Neural cell (in vitro differentiated cells): ENCODE data around the gene INTS12. TPM values are rescaled to one million over a fixed set of nuclear protein-coding genes. Genes with fewer than 3 reads are reported as not detected.

ENCODE experiments used
- H2AFZ ChIP-seq: fragments of 200-600, 300-800 bp; sonication (generic), shearing (Covaris generic); 2 replicates; pipeline ENCODE4 v1.6.0; 2014; ENCODE audit warnings: low read depth, mild to moderate bottlenecking, antibody characterized with exemption, low read length, moderate library complexity
- H3F3A ChIP-seq: fragments of 200-600 bp; shearing (Covaris generic); 2 replicates; pipeline ENCODE4 v1.6.1; 2016; ENCODE audit warnings: mild to moderate bottlenecking, moderate library complexity, mixed read lengths, antibody characterized with exemption, low read length; ENCODE audit not compliant: insufficient read depth, poor library complexity, severe bottlenecking
- H3K27ac ChIP-seq: fragments of 200-600, 300-800 bp; sonication (generic), shearing (Covaris generic); 2 replicates; pipeline ENCODE4 v1.5.1; 2014; ENCODE audit warnings: mild to moderate bottlenecking, low read length, moderate library complexity
- H3K27me3 ChIP-seq: fragments of 300-800, 200-600 bp; sonication (generic), shearing (Covaris generic); 2 replicates; pipeline ENCODE4 v1.6.0; 2014; ENCODE audit warnings: mild to moderate bottlenecking, low read depth, low read length, moderate library complexity; ENCODE audit not compliant: insufficient read depth
- H3K36me3 ChIP-seq: fragments of 300-800, 200-600 bp; sonication (generic), shearing (Covaris generic); 2 replicates; pipeline ENCODE4 v1.5.1; 2014; ENCODE audit warnings: mild to moderate bottlenecking, antibody characterized with exemption, low read length, moderate library complexity; ENCODE audit not compliant: insufficient read depth
- H3K4me2 ChIP-seq: fragments of 300-800, 200-600 bp; sonication (generic), shearing (Covaris generic); 2 replicates; pipeline ENCODE4 v1.6.0; 2014; ENCODE audit warnings: mild to moderate bottlenecking, low read length
- H3K4me3 ChIP-seq: fragments of 300-800, 200-600 bp; sonication (generic), shearing (Covaris generic); 2 replicates; pipeline ENCODE4 v1.5.1; 2014; ENCODE audit warnings: mild to moderate bottlenecking, low read length, moderate library complexity
- H3K79me2 ChIP-seq: fragments of 200-600 bp; shearing (Covaris generic); replicated peaks from 2 replicates; pipeline ENCODE4 v1.6.0; 2014; ENCODE audit warnings: mild to moderate bottlenecking, low read length, moderate library complexity; ENCODE audit not compliant: insufficient read depth
- H3K9ac ChIP-seq: fragments of 300-800, 200-600 bp; sonication (generic), shearing (Covaris generic); 2 replicates; pipeline ENCODE4 v1.6.1; 2016; ENCODE audit warnings: mild to moderate bottlenecking, low read length, mixed read lengths
- H3K9me2 ChIP-seq: fragments of 200-600 bp; shearing (Covaris generic); 2 replicates; pipeline ENCODE4 v1.6.1; 2016; ENCODE audit warnings: mild to moderate bottlenecking, low read length, mixed read lengths; ENCODE audit not compliant: insufficient read depth
- H3K9me3 ChIP-seq: fragments of 200-600, 300-800 bp; sonication (generic), shearing (Covaris generic); 2 replicates; pipeline ENCODE4 v1.6.1; 2016; ENCODE audit warnings: mild to moderate bottlenecking, mixed run types, low read length, moderate library complexity, mixed read lengths
- H4K20me1 ChIP-seq: fragments of 200-600 bp; shearing (Covaris generic); 2 replicates; pipeline ENCODE4 v1.6.1; 2016; ENCODE audit warnings: mild to moderate bottlenecking, mixed run types; ENCODE audit not compliant: insufficient read depth
- EP300 ChIP-seq: fragments of 450-650 bp; conservative IDR thresholded peaks from 2 replicates; pipeline ENCODE4 v1.6.1; 2014; ENCODE audit warnings: antibody characterized with exemption, mild to moderate bottlenecking, moderate library complexity; ENCODE audit not compliant: poor library complexity, severe bottlenecking
- EZH2 ChIP-seq: fragments of 200-600, 300-800 bp; shearing (Covaris generic), sonication (generic); IDR thresholded peaks from 2 replicates; pipeline ENCODE4 v1.6.1; 2014; ENCODE audit warnings: antibody characterized with exemption, low read length, borderline replicate concordance, mild to moderate bottlenecking; ENCODE audit not compliant: insufficient read depth, poor library complexity, severe bottlenecking
- MXI1 ChIP-seq: fragments of 450-650 bp; conservative IDR thresholded peaks from 2 replicates; pipeline ENCODE4 v1.6.1; 2014; ENCODE audit warnings: antibody characterized with exemption, mild to moderate bottlenecking; ENCODE audit not compliant: poor library complexity, severe bottlenecking
- POLR2AphosphoS5 ChIP-seq: IDR thresholded peaks from 2 replicates; pipeline ENCODE4 v1.6.1; 2012
- RAD21 ChIP-seq: fragments of 450-650 bp; conservative IDR thresholded peaks from 2 replicates; pipeline ENCODE4 v1.6.1; 2014; ENCODE audit warnings: antibody characterized with exemption, mild to moderate bottlenecking, moderate library complexity
- SMC3 ChIP-seq: fragments of 450-650 bp; conservative IDR thresholded peaks from 2 replicates; pipeline ENCODE4 v1.6.1; 2014; ENCODE audit warnings: antibody characterized with exemption, mild to moderate bottlenecking, moderate library complexity; ENCODE audit not compliant: poor library complexity
- TAF1 ChIP-seq: IDR thresholded peaks from 2 replicates; pipeline ENCODE4 v1.6.1; 2012; ENCODE audit warnings: low read depth
- polyA plus RNA-seq: library from polyadenylated mRNA; depleted of rRNA; stranded (reverse); fragments of >200 nt; gene quantifications from 2 replicates; pipeline ENCODE4 v1.2.3, GENCODE V29; 2014
- TF ChIP-seq, protein P1 (sequence below): fragments of 450-650 bp; IDR thresholded peaks from 2 replicates; pipeline ENCODE4 v1.5.1; 2014; ENCODE audit warnings: antibody characterized with exemption, mild to moderate bottlenecking, moderate library complexity; ENCODE audit not compliant: poor library complexity, severe bottlenecking
- TF ChIP-seq, protein P2 (sequence below): IDR thresholded peaks from 2 replicates; pipeline ENCODE4 v1.6.1; 2012; ENCODE audit warnings: borderline replicate concordance

Gene INTS12
- polyA plus RNA-seq, 1 donor from 2014 or later, result 24.2 TPM

DNA sequence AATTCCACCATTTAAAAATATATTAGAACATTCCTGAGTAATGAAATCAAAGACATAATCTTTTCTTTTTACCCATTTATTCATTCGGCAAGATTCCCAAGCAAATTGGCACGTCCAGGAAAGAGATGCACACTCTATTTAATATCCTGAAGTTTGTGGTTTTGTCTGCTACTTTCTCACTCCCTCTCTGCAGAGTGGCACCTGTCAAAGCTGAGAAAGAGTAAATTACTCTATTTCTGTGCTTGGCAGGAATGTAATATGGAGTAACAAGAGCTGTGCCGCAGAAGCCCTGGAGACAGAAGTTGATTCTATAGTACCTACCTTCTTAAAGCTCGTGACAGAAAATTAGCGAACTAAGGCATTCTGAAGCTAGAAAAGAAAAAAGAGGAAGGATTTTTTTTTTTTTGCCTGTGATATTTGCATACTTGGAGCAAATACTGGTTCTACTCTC lies 5.6 kb upstream of the INTS12 start:
- H3K27ac ChIP-seq, result no peak overlapping the region
- H3K9me2 ChIP-seq, result no peaks in the 10 kb centered on the region
- no peaks in the 10 kb centered on the region for H4K20me1 ChIP-seq
- no peaks in the 10 kb centered on the region for H3K36me3 ChIP-seq
- no peak overlapping the region for H2AFZ ChIP-seq
- H3K79me2 ChIP-seq, result peaks cover 42% of the 10 kb centered on the region
- H3K9me3 ChIP-seq, result no peaks in the 10 kb centered on the region
- no peaks in the 10 kb centered on the region for H3K27me3 ChIP-seq
- TF ChIP-seq EP300, result peak; percentile 91
- peak; percentile 78 for TF ChIP-seq POLR2AphosphoS5
- TF ChIP-seq SMC3, result no peak
- no peak for TF ChIP-seq MXI1
- TF ChIP-seq TAF1, result no peak
- TF ChIP-seq, protein P1, sequence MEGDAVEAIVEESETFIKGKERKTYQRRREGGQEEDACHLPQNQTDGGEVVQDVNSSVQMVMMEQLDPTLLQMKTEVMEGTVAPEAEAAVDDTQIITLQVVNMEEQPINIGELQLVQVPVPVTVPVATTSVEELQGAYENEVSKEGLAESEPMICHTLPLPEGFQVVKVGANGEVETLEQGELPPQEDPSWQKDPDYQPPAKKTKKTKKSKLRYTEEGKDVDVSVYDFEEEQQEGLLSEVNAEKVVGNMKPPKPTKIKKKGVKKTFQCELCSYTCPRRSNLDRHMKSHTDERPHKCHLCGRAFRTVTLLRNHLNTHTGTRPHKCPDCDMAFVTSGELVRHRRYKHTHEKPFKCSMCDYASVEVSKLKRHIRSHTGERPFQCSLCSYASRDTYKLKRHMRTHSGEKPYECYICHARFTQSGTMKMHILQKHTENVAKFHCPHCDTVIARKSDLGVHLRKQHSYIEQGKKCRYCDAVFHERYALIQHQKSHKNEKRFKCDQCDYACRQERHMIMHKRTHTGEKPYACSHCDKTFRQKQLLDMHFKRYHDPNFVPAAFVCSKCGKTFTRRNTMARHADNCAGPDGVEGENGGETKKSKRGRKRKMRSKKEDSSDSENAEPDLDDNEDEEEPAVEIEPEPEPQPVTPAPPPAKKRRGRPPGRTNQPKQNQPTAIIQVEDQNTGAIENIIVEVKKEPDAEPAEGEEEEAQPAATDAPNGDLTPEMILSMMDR, result no peak
- TF ChIP-seq RAD21, result no peak
- TF ChIP-seq EZH2, result no peak
- TF ChIP-seq, protein P2, sequence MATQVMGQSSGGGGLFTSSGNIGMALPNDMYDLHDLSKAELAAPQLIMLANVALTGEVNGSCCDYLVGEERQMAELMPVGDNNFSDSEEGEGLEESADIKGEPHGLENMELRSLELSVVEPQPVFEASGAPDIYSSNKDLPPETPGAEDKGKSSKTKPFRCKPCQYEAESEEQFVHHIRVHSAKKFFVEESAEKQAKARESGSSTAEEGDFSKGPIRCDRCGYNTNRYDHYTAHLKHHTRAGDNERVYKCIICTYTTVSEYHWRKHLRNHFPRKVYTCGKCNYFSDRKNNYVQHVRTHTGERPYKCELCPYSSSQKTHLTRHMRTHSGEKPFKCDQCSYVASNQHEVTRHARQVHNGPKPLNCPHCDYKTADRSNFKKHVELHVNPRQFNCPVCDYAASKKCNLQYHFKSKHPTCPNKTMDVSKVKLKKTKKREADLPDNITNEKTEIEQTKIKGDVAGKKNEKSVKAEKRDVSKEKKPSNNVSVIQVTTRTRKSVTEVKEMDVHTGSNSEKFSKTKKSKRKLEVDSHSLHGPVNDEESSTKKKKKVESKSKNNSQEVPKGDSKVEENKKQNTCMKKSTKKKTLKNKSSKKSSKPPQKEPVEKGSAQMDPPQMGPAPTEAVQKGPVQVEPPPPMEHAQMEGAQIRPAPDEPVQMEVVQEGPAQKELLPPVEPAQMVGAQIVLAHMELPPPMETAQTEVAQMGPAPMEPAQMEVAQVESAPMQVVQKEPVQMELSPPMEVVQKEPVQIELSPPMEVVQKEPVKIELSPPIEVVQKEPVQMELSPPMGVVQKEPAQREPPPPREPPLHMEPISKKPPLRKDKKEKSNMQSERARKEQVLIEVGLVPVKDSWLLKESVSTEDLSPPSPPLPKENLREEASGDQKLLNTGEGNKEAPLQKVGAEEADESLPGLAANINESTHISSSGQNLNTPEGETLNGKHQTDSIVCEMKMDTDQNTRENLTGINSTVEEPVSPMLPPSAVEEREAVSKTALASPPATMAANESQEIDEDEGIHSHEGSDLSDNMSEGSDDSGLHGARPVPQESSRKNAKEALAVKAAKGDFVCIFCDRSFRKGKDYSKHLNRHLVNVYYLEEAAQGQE, result no peak
- H3K9ac ChIP-seq, result no peak overlapping the region
- no peak overlapping the region for H3K4me2 ChIP-seq
- no peak overlapping the region for H3K4me3 ChIP-seq
- H3F3A ChIP-seq, result no peaks in the 10 kb centered on the region

DNA sequence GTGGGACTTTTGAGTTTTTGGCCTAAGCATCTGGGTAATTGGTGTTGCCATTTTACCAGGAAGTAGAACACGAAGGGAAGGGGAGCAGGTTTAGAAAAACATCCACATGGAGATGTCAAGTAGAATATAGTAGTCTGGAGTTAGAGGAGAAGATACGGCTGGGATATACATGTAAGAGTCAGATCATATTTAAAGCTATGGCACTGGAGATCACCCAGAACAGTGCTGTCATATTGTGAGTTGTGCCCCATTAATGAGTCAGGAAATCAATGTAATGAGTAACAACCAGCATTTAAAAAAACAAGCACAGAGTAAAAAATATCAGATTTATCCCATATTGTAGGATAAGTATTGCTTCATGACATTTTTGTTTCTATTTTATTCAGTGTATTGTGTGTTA lies 4.3 kb upstream of the INTS12 start:
- Histone ChIP-seq H3K36me3 (no peaks in the 10 kb centered on the region), H3K9me2 (no peaks in the 10 kb centered on the region), H4K20me1 (no peaks in the 10 kb centered on the region), H3K9ac (no peak overlapping the region), H3K27ac (no peak overlapping the region), H3K4me2 (no peak overlapping the region), H3K79me2 (peaks cover 42% of the 10 kb centered on the region), H3K4me3 (no peak overlapping the region), H2AFZ (no peak overlapping the region), H3K27me3 (no peaks in the 10 kb centered on the region), H3F3A (peaks cover 5% of the 10 kb centered on the region), H3K9me3 (no peaks in the 10 kb centered on the region)
- TF ChIP-seq POLR2AphosphoS5 (no peak), RAD21 (no peak), MXI1 (no peak), EZH2 (no peak), TAF1 (no peak), SMC3 (no peak), EP300 (no peak)
- TF ChIP-seq, protein P2, result no peak
- TF ChIP-seq, protein P1, result no peak
